ENCODE results near the gene ARHGAP10.

- no peak for TF ChIP-seq POLR2A (IDR thresholded peaks at IDR 0.05)
- TF ChIP-seq CTCF (IDR thresholded peaks at IDR 0.05): no peak
Observed at GRCh38 chr4:147877308-147877771, 145.5 kb downstream of the ARHGAP10 start.

Data from testis (tissue), 2 donors.